Ishikawa (cell line): Measurements from ENCODE around the gene HMGCS1.

Source experiments
- CEBPB ChIP-seq: IDR thresholded peaks from 2 replicates; pipeline ENCODE4 v1.6.1; 2012
- CREB1 ChIP-seq: IDR thresholded peaks from 2 replicates; pipeline ENCODE4 v1.6.1; 2012; ENCODE audit warnings: low read depth
- EGR1 ChIP-seq: IDR thresholded peaks from 2 replicates; pipeline ENCODE4 v1.6.1; 2012
- EP300 ChIP-seq: IDR thresholded peaks from 2 replicates; pipeline ENCODE4 v1.6.1; 2012; ENCODE audit warnings: borderline replicate concordance
- FOXM1 ChIP-seq: IDR thresholded peaks from 2 replicates; pipeline ENCODE4 v1.6.1; 2012; ENCODE audit warnings: low read depth, borderline replicate concordance
- NFIC ChIP-seq: IDR thresholded peaks from 2 replicates; pipeline ENCODE4 v1.6.1; 2012
- RAD21 ChIP-seq: IDR thresholded peaks from 2 replicates; pipeline ENCODE4 v1.6.1; 2012; ENCODE audit warnings: low read depth
- TAF1 ChIP-seq: IDR thresholded peaks from 2 replicates; pipeline ENCODE4 v1.6.1; 2012; ENCODE audit warnings: low read depth, mild to moderate bottlenecking
- TCF12 ChIP-seq: IDR thresholded peaks from 2 replicates; pipeline ENCODE4 v1.6.1; 2012; ENCODE audit warnings: low read depth
- TEAD4 ChIP-seq: IDR thresholded peaks from 2 replicates; pipeline ENCODE4 v1.6.1; 2012
- YY1 ChIP-seq: IDR thresholded peaks from 2 replicates; pipeline ENCODE4 v1.6.1; 2012; ENCODE audit warnings: low read depth
- ZBTB7A ChIP-seq: IDR thresholded peaks from 2 replicates; pipeline ENCODE4 v1.6.1; 2012; ENCODE audit warnings: low read depth
- TF ChIP-seq, protein P1 (sequence below): IDR thresholded peaks from 2 replicates; pipeline ENCODE4 v1.6.1; 2012; ENCODE audit warnings: low read depth, mild to moderate bottlenecking
- TF ChIP-seq, protein P2 (sequence below): IDR thresholded peaks from 2 replicates; pipeline ENCODE4 v1.6.1; 2012
- TF ChIP-seq, protein P3 (sequence below): IDR thresholded peaks from 2 replicates; pipeline ENCODE4 v1.6.1; 2012

Gene HMGCS1

DNA sequence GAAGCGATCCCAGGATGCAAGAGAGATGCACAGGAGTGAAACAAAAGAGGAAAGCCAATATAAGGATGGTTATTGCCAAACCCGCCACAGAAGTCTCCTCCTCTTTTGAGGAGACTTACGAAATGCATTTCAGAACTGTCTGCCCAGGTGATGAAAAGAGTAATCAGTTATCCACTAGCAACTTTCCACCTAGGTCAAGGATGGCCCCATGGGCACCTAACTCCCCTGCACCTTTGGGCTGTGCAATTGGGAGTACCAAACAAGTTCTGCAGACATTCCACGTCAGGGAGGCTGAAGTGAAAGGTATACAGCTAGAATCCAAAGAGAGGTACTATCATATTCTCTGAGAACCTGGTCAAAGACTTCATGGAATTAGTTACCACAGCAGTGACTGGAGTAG, 25.7 kb downstream of the HMGCS1 start:
- TF ChIP-seq EGR1 (no peak), TCF12 (no peak), FOXM1 (no peak), CREB1 (no peak), CEBPB (no peak), TAF1 (no peak), RAD21 (no peak), NFIC (no peak), TEAD4 (no peak)
- TF ChIP-seq, protein P1, sequence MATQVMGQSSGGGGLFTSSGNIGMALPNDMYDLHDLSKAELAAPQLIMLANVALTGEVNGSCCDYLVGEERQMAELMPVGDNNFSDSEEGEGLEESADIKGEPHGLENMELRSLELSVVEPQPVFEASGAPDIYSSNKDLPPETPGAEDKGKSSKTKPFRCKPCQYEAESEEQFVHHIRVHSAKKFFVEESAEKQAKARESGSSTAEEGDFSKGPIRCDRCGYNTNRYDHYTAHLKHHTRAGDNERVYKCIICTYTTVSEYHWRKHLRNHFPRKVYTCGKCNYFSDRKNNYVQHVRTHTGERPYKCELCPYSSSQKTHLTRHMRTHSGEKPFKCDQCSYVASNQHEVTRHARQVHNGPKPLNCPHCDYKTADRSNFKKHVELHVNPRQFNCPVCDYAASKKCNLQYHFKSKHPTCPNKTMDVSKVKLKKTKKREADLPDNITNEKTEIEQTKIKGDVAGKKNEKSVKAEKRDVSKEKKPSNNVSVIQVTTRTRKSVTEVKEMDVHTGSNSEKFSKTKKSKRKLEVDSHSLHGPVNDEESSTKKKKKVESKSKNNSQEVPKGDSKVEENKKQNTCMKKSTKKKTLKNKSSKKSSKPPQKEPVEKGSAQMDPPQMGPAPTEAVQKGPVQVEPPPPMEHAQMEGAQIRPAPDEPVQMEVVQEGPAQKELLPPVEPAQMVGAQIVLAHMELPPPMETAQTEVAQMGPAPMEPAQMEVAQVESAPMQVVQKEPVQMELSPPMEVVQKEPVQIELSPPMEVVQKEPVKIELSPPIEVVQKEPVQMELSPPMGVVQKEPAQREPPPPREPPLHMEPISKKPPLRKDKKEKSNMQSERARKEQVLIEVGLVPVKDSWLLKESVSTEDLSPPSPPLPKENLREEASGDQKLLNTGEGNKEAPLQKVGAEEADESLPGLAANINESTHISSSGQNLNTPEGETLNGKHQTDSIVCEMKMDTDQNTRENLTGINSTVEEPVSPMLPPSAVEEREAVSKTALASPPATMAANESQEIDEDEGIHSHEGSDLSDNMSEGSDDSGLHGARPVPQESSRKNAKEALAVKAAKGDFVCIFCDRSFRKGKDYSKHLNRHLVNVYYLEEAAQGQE, result no peak
- TF ChIP-seq, protein P2, sequence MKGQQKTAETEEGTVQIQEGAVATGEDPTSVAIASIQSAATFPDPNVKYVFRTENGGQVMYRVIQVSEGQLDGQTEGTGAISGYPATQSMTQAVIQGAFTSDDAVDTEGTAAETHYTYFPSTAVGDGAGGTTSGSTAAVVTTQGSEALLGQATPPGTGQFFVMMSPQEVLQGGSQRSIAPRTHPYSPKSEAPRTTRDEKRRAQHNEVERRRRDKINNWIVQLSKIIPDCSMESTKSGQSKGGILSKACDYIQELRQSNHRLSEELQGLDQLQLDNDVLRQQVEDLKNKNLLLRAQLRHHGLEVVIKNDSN, result no peak

DNA sequence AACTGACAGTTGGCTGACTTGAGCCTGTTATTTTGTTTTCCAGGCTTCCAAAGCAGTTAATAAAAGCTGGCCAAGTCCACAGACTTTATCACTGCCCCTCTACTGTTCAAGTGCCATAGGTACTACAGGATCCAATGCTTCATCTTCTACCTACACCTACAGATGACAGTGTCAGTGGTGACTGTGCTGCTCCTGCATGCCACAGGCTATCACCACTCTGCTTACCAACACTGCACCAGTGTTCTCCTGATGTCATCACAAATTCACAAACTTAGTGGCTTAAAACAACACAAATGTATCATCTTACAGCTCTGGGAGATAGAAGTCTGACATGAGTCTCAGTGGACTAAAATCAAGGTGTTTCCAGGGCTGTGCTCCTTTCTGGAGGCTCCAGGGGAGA, 26.6 kb downstream of the HMGCS1 start:
- TF ChIP-seq CREB1 (no peak), NFIC (no peak), EGR1 (no peak), CEBPB (no peak), TCF12 (no peak), TAF1 (no peak)
- TF ChIP-seq, protein P1, result no peak

DNA sequence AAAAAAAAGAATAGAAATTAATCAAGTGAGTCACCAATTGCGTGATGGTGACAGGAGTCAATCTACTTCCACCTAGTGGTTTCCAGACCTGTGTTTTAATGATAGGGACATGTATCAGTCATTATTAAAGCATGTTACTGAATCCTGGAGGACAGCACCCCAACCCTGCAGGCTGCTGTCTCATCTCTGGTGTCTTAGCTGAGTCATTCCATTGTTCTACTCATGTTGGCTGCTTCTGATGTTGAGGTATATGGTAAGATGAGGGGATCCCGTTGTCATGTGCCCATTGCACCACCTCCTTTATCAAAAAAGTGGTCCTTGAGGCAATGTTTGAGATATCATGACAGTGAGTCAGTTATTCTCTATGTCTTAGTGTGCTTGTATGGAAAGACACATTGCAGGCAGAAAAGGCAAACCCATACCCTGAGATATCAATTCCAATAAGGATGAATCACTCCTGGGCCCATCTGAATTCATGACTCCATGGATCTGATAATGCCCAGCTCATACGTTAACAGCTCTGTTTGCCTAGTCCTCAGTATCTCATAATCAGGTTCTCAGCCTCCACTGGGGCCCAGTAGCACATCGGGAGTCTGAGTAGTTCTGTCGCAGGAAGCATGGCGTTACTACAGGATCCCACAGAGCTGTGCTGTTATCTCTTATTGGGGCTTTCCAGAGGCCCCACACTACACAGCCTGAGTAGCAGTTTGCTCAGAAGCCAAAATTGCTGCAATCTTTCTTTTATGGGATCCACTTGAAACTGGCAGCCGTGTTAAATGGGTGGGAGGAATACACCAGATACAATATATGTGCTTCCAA, 31.2 kb downstream of the HMGCS1 start:
- TF ChIP-seq, protein P2, result no peak
- TF ChIP-seq CEBPB, result no peak
- no peak for TF ChIP-seq EP300
- TF ChIP-seq TCF12, result no peak
- TF ChIP-seq, protein P1, result no peak
- TF ChIP-seq TEAD4, result no peak
- TF ChIP-seq RAD21, result no peak
- TF ChIP-seq TAF1, result no peak
- no peak for TF ChIP-seq YY1
- no peak for TF ChIP-seq FOXM1
- TF ChIP-seq NFIC, result no peak
- TF ChIP-seq, protein P3, sequence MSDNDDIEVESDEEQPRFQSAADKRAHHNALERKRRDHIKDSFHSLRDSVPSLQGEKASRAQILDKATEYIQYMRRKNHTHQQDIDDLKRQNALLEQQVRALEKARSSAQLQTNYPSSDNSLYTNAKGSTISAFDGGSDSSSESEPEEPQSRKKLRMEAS, result no peak
- no peak for TF ChIP-seq CREB1
- TF ChIP-seq ZBTB7A, result no peak
- no peak for TF ChIP-seq EGR1

DNA sequence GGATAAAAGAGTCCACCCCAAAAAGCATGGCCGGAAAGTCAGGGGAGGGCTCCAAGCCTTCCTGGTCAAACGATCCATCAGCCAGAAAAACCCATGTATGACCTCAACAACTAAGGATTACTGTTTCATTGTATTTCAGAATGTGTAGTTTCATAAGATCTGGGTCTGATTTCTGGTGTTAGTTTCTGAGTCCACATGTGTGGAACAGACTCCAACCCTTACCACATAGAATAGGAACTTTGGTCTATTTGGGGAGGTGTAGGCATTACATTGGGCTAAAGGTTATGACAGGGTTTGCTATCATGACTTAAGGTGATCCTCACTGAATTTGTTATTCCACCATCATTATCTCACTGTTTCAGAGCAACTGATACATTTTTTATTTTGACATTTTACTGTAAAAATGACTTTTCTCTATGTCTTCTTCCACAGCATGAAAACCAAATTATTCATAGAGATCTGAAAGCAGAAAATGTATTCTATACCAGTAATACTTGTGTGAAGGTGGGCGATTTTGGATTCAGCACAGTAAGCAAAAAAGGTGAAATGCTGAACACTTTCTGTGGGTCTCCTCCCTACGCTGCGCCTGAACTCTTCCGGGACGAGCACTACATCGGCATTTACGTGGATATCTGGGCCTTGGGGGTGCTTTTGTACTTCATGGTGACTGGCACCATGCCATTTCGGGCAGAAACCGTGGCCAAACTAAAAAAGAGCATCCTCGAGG, 33.5 kb downstream of the HMGCS1 start:
- TF ChIP-seq, protein P2, result no peak
- TF ChIP-seq EGR1 (no peak), NFIC (no peak), TAF1 (no peak), ZBTB7A (no peak), TEAD4 (no peak), RAD21 (no peak), CREB1 (no peak), FOXM1 (no peak), YY1 (no peak), CEBPB (no peak), EP300 (no peak), TCF12 (no peak)
- TF ChIP-seq, protein P3, result no peak
- TF ChIP-seq, protein P1, result no peak
